HG03354 (cell line): ENCODE measurements around the gene ZNF385D.

Source experiments
- ATAC-seq: cut with Tn5 transposase; IDR thresholded peaks from one replicate; pipeline ENCODE4 v1.9.1; 2021; ENCODE audit warnings: mild to moderate bottlenecking; ENCODE audit not compliant: unreplicated experiment, poor library complexity, severe bottlenecking

The ZNF385D gene

DNA sequence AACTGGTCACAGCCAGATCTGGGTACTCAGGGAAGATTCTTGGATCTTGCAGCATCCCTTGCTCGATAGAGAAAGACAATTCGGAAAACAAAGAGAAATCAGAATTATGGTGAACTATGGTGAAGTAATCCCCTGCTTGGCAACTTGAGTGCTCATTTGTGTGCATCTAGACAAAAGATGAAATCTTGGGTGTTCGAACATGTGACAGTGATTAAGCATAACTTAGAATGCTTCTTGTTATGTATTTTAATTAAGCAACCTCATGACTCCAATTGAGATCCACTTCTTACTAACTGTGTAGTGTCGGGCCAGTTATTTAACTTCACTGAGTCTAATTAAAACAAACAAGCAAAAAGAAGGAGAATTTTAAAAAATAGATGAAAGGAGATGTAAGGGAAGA is 56.5 kb downstream of the ZNF385D start:
- ATAC-seq, result no peak

DNA sequence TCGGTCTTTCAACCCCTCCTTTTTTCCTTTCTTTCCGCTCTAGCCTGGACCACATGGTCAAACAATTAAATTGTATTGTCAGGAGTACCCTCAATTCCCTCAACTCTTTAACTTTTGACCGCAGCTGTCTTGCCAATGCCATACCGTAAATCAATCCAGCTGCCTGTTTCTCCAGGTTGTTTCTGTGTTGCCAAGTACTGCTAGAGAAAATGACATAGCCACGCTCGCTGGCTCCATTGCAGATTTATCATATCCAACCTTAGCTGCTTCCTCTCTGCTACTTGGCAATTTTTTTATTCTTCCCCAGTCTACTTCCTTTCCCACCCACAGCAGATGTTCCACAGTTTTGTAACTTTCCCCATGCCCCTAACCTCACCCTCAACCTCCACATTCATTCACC is 60.0 kb downstream of the ZNF385D start:
- no peak for ATAC-seq

DNA sequence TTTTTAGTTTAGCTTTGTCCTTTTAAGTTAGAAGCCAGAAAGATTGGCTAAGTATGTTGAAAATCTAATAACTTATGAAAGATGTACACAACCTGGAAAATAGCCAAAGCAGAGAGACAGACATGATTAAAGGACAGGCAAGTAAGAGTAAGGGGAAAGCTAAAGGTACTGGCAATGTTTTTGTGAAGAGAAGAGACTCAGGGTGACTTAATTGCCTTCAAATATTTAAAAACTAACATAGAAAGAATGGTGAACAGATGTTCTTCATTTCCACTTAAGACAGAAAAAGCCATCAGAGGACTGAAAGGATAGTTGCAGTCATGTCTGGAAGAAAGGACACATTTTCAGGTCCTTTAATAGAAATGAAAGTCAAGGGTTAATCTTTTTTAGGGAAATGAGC is 68.8 kb downstream of the ZNF385D start:
- ATAC-seq, result no peak

DNA sequence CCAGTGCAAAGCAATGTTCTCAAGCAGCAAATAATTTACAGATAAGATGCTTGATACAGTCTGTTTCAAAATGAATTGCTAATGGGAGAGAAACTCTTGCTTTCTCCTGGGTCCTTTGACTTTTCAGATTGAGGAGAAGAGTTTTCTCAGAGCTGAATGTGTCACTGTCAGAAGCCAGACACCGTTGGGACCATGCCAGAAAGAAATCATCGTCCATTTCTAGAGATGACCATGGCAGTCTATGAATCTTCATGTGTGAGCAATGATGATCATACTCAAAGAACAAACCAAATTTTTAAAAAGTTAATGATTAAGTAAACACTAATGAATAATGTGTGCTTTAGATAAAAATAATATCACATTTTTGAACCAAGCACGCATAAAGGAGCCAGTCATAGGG is 77.6 kb downstream of the ZNF385D start:
- no peak for ATAC-seq

DNA sequence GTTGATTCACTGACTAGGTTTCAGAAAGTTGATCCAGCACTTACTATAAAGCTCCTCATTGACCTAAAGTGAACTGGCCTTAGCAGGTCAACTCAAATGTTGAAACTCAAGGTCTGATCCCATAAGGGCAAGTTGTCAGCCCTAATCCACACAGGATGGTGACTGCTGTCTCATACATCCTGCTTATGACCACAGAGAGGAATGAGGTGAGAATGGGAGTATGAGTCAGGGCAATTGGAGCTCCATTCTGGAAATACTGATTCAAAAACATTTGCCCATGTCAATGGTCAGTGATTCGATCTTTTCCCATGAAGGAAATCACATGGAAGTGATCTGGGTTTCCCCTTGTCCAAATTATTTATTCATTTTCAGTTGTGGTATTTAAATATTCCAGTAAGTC is 78.7 kb downstream of the ZNF385D start:
- no peak for ATAC-seq

DNA sequence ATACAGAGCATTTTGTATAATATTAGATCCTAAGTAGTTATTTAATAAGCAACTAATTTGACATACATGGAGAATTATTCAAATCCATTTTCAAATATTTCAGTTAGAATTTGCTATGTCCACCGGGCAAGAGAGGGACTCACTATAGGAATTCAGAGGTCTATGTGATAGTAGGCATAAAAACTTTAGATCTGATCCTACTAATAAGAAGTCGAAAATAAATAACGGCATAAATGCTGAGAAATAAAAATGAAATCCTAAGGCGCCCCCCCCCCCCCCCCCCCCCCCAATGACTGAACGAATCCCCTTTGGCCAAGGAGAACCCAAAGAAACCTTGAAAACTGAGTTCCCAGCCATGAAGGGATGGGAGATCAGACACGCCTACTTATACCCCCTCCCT is 80.6 kb downstream of the ZNF385D start:
- no peak for ATAC-seq

DNA sequence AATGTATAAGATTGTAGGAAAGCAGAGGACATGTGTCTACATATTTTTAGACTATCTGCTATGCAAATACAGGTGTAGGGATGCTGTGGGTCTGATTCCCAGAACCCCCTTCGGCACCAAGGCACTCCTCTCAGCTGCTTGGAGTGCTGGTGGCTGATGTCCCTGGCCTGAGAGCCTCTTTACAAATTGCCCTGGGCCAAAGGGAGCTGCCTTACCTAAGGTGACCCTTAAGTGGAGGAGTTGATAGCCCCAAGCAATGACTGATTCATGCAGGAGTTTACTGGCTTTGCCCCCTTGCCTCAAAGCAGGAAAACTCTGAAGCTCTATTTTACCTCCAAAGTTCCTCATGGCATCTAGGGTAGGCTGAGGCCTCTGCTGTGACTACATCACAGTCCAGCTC is 83.0 kb downstream of the ZNF385D start:
- ATAC-seq, result no peak

DNA sequence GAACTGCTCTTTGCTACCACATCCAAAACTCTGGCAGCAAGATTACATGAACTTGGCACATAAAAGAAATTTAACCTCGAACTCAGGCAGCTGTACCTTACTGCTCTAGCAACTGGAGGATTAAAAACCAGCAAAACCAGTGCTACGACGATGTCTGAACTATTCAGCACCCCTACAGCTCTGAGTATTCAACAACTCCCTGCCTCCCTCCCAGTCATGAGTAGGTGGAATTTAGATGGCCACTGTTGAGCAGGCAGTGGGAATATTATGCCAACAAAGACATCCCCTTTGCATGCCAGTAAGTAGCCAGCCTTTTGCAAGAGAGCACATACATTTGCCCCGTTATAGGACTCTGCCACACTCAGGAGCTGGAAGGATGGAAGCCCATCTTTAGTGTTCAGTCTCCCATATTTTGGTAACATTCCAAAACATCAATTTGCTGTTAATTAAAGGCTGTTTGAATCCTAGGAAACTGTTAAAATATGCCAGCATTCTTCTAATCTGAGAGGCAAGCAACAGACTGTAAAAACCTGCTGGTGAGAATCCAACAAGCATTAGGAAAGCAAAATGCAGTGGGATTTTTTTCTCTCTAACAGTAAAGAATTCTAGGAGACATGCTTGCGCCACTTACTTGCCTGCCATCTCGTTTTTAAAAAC is 85.4 kb downstream of the ZNF385D start:
- ATAC-seq, result no peak

DNA sequence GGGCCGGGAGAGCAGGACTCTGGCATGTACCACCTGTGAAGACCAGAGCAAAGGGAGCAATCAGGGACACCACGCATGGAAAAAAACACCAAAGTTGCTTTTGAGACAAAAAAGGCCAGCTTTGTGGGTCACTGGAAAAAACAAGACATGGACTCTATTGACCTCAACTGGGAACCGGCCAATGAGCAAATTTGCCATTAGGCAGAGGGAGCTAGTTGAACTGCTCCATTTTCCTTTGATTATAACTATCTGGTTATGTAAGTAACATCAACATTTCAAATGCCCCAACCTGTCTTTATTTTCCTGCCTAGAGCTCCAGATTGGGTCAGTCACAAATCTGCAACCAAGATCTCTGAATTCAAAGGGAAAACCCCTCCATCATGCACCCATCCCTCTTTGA is 86.0 kb downstream of the ZNF385D start:
- ATAC-seq, result no peak

DNA sequence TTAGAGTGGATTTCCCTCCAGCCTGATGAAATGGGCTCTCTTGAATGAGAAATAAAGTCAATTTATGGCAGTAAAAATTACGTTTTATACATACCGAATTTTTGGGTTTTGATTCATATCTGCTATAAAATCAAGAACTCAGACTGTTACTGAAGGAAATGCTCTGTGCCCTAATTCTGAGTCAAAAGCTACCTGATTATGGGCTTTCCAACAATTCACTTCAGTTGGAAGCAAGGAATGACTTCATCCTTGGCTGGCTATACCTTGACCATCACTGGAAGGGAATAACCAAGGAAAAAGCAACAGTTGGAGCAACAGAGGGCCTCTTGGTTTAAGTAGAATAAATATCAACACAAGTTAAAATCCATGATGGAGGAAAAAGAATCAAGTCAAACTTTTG is 88.6 kb downstream of the ZNF385D start:
- ATAC-seq, result no peak

DNA sequence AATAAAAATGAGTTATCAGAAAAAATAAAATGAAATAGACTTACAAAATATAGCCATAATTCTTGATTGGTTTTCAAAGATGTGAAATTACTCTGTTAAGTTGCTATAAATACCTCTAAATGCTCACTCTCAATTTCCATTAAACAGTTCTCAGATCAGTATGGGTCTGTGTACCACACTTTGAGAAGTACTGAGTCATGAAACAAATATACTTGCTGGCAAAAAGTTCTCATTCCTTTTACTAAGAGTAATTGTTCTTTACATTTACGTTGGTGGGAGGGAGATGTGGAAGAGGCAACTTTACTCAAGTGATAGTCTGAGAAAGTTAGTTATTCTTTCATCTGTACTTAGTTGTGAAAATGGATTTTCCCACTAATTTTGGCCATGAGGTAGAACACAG is 96.3 kb downstream of the ZNF385D start:
- no peak for ATAC-seq

DNA sequence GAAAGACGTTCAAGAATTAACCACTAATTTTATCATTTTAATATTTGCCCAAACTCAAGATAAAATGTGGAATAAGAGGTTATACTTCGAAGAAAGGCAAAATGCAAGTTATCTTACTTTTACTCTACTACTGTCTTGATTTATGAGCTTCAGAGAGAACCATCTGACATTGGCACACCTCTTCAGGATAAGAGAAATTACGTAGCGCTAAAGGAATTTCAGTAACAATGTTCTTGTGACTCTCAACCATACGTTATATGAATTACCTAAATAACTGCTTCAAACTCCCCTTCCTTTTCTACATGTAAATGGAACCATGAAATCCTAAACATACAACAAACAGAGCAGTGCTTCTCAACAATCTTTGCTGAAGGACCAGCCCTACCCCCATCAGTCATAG is 96.8 kb downstream of the ZNF385D start:
- ATAC-seq, result no peak

DNA sequence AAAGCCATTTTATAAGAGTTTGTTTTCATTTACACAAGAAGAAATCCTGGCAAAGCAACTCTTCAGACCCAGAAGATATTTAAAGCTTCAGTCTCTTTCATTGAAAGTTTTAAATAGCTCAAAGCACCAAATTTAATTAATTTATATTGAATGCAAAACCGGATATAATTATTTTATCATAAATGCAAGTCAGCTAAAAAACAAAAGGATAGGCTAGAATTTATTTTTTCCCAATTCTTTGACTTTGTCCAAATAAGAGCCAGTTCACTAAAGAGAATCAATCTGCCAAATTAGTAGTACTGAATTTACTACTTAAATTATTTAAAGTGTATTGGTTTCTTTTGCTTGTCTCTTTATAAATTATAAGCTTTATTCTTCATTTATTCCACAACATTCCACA is 101.5 kb downstream of the ZNF385D start:
- no peak for ATAC-seq

DNA sequence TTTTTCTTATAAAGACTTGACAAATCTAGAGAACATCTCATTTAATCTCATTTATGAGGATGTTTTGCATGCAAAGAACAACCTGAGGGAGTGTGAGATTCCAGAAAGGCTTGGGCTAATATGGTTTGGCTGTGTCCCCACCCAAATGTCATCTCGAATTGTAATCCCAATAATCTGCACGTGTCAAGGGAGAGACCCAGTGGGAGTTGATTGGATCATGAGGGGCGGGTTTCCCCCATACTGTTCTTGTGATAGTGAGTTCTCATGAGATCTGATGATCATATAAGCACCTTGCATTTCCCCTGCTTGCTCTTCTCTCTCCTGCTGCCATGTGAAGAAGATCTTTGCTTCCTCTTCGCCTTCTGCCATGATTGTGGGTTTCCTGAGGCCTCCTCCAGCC is 103.0 kb downstream of the ZNF385D start:
- no peak for ATAC-seq

DNA sequence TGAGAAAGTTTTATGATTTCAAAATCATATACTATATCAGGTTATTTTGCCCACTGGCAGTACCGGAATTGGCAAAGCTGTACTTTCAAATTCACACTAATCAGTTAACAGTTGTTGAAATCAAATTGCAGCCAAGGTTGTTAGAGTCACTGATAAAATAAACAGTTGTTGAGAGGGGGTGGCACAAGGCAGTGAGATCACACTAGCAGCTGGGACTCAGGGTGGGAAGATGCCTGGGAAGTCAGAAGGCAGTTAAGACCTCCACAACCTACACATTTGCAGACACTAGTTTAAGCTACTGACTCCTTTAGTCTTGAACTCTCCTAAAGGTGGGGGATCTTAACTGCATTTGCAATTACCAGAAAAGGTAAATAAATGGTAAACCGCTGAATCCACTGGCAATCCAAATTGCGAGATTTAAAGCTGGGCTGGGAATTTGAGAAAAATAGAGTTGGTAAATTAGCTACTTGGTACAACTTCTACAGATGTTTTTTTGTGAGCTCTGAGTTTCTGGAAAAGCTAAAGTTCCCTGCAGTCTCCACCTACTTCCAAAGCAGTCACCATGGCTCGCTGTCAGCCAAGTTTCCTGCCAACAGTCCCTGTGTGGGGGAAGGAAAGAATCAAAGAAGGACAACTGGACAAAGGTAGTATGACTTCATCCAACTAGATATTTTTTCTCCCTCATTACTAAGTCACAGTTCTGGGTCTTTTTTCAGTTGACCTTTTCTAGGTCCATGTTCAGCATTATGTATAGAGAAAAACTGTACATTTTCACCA is 105.7 kb downstream of the ZNF385D start:
- no peak for ATAC-seq

DNA sequence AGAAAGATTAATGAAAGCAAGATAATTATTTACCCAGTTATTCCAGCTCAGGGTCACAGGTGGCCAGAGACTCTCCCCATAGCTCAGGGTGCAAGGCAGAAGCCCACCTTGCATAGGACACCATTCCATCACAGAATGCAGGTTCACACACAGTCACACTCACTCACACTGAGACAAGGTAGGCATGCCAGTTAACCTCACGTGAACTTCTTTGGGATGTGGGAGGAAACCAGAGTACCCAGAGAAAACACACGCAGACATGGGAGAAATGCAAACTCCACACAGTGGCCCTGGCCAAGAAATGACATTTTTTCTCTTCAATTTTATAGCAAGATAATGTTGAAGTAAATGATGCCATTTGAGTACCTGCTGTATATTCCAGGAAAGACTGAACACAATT is 106.7 kb downstream of the ZNF385D start:
- ATAC-seq, result no peak

DNA sequence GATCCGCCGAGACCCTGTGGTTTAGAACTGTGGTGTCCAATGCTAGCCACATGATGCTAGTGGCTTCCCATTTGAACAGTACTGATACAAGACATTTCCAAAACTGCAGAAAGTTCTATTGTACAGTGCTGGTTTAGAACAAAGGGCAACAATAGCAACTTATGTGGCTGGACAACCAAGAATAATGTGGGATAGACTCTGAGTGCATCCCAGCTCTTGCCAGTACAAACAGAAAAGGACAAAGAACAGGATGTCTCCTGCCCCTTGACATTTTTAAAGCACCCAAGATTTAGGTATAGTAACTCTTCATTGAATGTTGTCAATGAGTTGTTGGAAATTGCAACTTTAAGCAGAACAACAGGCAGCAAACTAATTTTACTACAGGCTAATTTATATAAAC is 107.3 kb downstream of the ZNF385D start:
- no peak for ATAC-seq

DNA sequence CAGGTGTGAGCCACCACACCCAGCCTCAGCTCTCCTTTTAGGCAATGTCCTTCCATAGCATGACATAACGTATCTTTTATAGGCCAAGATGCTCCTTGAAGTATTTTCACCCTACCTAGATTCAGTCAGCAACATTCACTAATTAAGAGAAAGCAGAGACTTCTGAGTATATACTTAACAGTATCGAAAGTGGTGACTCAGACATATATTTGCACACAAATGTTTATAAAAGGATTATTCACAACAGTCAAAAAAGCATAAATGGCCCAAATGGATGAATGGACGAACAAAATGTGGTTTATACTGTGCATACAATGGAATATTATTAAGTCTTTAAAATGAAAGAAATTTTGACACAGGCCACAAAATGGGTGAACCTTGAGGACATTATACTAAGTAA is 108.6 kb downstream of the ZNF385D start:
- no peak for ATAC-seq

DNA sequence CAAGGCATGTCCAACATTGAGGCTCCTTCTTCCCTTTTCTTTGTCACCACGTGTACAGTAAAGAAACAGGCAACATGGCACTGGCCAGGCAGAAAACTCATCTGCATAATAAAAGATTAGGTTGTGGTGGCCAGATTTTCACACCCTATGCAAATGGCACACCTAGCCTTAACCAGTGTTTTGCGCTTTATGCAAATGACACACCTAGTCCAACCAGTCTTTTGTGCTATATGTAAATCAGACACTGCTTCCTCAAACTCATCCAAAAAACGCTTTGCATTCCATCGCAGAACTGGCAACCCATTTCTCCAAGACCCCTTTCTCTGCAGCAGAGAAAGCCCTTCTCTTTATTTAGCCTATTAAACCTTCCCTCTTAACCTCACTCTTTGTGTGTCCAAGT is 109.1 kb downstream of the ZNF385D start:
- ATAC-seq, result no peak

DNA sequence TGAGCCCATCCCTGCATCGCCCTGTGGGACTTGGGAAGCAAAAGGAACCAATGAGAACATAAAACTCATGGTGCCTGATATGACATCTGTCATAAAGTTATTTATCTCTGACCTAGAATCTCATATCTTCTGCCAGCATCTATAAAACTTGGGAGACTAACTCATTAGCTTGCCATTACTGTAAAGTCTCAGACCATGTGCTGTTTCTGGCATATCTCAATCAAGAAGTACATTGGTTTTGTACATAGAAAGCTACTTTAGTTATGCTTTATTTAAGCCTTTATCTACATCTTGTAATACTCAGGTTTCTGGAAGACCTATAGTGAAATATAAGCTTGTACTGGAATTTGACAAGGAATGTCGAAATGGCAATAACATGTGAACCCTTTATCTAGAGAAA is 112.5 kb downstream of the ZNF385D start:
- no peak for ATAC-seq

DNA sequence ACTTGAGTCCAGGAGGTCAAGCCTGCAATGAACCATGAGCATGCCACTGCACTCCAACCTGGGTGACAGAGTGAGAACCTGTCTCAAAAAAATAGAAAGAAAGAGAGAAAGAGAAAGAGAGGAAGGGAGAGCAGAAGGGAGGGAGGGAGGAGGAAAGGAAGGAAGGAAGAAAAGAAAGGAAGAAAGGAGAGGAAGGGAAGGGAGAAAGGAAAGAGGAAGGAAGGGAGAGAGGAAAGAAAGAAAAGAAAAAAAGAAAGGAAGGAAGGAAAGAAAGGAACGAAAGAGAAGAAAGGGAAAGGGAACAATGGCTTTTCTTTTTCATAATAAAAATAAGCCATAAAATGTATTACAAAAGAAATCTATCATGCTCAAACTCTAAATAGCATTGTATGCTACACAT is 116.9 kb downstream of the ZNF385D start:
- ATAC-seq, result no peak

DNA sequence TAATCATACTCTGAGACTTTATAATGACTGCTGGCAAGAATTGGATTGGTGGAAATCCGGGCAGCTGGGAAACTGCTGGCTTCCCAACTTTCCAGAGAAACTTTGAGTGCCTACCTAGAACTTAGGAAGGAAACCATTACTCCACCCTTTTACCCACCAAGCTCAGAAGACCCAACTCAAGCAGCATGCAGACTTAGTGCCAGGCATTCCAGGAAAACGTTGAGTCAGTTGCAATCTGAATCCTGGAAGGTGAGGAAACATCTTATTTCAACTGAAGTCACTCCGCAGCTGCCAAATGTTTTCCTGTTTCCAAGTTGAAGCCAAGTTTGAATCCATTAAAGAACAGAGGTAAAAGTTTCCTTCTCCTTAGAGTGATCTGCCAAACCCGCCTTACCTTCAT is 126.5 kb downstream of the ZNF385D start:
- no peak for ATAC-seq
